ENCODE measurements around the gene PCDH1. TPM values are rescaled to one million over a fixed set of nuclear protein-coding genes. Genes with fewer than 3 reads are reported as not detected.

The PCDH1 gene
- total and polyA plus RNA-seq, 11 donors = 10.2 to 106 (median 19.2) TPM

DNA sequence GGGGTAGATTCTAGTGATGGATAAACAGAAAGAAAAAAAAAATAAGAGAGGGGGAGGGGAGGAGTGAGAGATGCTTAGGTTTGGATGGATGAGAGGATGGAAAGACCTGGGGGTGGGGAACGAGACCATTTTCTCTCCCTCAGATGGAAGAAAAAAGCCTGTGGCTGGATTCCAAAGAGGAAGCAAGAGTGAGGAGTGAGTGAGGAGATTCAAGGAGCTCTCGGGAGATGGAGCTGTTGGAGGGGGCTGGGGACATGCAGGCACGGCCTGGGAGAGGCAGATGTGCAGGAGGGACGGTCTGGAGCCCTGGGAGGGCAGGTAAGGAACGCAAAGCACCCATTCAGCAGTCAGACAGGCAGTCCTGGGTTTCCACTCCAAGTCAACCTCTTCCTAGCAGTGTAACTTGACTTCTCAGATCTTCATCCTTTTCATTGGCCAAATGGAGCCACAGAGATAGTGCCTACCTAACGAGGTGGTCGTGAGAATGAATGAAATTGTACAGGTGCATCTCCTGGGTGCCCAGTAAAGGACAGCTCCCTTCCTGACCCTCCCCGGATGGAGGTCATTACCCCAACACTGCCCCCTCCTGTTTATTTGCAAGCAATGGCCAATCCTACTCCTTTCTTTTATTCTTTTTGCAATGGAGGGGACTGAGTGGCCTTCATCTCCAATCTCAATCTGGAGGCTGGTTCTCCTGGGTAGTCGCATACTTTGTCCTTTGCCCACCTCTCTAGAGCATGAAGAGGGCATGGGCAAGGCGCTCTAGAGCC is 52.2 kb downstream of the PCDH1 start:
- ATAC-seq = peak in 1 of 4 donors; percentile 17
- Histone ChIP-seq H3K36me3 (no peaks in the 10 kb centered on the region), H3K9me3 (no peaks in the 10 kb centered on the region), H3K4me3 (no peak overlapping the region), H3K27me3 (no peaks in the 10 kb centered on the region), H3K4me1 (peaks cover 0 to 42% (median 15%) of the 10 kb centered on the region in 12 donors), H3K27ac (peak overlapping the region in 9 of 12 donors; percentile 33 to 71 (median 49))
- TF ChIP-seq, protein P1, sequence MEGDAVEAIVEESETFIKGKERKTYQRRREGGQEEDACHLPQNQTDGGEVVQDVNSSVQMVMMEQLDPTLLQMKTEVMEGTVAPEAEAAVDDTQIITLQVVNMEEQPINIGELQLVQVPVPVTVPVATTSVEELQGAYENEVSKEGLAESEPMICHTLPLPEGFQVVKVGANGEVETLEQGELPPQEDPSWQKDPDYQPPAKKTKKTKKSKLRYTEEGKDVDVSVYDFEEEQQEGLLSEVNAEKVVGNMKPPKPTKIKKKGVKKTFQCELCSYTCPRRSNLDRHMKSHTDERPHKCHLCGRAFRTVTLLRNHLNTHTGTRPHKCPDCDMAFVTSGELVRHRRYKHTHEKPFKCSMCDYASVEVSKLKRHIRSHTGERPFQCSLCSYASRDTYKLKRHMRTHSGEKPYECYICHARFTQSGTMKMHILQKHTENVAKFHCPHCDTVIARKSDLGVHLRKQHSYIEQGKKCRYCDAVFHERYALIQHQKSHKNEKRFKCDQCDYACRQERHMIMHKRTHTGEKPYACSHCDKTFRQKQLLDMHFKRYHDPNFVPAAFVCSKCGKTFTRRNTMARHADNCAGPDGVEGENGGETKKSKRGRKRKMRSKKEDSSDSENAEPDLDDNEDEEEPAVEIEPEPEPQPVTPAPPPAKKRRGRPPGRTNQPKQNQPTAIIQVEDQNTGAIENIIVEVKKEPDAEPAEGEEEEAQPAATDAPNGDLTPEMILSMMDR (IDR thresholded peaks at IDR 0.05) = peak in 9 of 12 donors; percentile 12 to 49 (median 30)
- no peak for TF ChIP-seq POLR2A (IDR thresholded peaks at IDR 0.05)
- DNase-seq = no peak
- WGBS, 4 donors = 35 to 41% (median 37%) methylated on average over 10 of the region's 10 CpGs
- intact Hi-C loops (cut with DNase I) = no loop called here

DNA sequence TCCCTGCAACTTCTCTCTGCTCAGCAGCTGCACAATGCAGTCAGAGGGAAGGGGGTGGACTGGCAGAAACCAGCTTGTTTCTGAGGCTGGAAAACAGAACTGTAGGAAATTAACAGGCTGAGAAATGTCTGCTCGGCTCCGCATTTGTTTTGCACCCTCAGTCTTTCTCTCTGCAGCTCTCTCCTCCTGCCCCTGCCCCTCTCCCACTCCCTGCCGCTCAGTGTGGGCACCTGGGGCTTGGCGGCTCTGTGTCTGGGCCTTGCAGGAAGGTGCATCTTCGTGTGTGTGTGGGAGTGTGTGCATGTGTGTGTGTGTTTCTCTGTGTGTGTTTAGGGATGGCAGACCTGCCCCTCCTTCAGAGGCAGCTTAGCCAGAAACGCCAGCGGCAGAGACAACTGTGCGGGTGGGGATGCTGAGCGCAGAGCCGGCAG is 53.0 kb downstream of the PCDH1 start:
- ATAC-seq = no peak
- Histone ChIP-seq H3K9me3 (no peaks in the 10 kb centered on the region), H3K4me3 (no peak overlapping the region), H3K27me3 (no peaks in the 10 kb centered on the region), H3K36me3 (no peaks in the 10 kb centered on the region), H3K4me1 (peaks cover 0 to 42% (median 15%) of the 10 kb centered on the region in 12 donors), H3K27ac (peak overlapping the region in 1 of 12 donors; percentile 71)
- intact Hi-C loops (cut with DNase I) = no loop called here
- TF ChIP-seq, protein P1 (IDR thresholded peaks at IDR 0.05) = no peak
- TF ChIP-seq POLR2A (IDR thresholded peaks at IDR 0.05) = no peak
- WGBS, 4 donors = 47 to 49% (median 48%) methylated on average over 10 of the region's 10 CpGs
- no peak for DNase-seq

DNA sequence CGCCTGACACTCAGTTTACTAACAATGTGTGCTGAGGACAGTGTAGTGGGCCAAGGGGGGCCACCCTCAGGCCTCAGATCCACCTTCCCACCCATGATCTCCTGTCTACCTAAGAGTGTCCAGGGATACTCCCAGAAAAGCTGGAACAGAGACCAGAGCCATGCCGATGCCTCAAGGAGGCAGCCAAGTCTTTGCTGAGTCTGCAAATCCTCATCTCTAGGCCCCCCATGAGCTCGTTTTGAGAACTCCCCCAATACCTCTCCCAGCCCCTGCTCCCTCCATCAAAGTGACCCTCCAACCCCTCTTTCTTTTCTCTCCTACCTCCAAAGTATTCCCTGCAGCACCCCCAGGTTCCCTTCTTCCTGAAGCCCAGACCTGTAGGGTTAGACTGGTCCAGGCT is 53.5 kb downstream of the PCDH1 start:
- Histone ChIP-seq H3K4me1 (peaks cover 0 to 42% (median 14%) of the 10 kb centered on the region in 12 donors), H3K27ac (no peak overlapping the region), H3K36me3 (no peaks in the 10 kb centered on the region), H3K9me3 (no peaks in the 10 kb centered on the region), H3K4me3 (no peak overlapping the region), H3K27me3 (peaks cover 0 to 1% (median 0%) of the 10 kb centered on the region in 9 donors)
- 70 to 79% (median 76%) methylated on average over 3 of the region's 3 CpGs for WGBS, 4 donors
- TF ChIP-seq, protein P1 (IDR thresholded peaks at IDR 0.05) = no peak
- no peak for TF ChIP-seq POLR2A (IDR thresholded peaks at IDR 0.05)
- ATAC-seq = no peak
- no peak for DNase-seq
- intact Hi-C loops (cut with DNase I) = loop anchor here in 1 of 10 donors (5.0 kb wide), 1 partner anchor 48 kb away; no protein-coding TSS in a partner anchor

DNA sequence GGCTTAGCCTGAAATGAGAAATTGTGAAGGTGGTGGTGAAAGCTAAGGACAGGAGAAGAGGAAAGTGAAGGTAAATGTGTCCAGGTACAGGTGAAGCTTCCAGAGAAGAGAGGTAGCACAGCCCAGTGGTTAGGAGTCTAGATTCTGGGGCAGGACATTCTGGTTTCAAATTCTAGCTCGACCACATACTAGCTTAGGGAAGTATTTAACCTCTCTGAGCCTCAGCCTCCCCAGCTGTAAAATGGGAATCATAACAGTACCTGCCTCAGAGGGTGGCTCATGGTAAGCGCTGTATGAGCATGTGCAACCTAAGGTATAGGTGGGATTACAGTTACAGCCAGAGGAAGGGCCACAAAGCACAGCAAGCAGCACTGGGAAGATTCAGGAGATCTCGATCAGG is 55.2 kb downstream of the PCDH1 start:
- intact Hi-C loops (cut with DNase I) = loop anchor here in 1 of 10 donors (5.0 kb wide), 1 partner anchor 49 kb away; no protein-coding TSS in a partner anchor
- Histone ChIP-seq H3K4me3 (no peak overlapping the region), H3K4me1 (peaks cover 0 to 42% (median 12%) of the 10 kb centered on the region in 12 donors), H3K27ac (peak overlapping the region in 10 of 12 donors; percentile 52 to 78 (median 64)), H3K9me3 (no peaks in the 10 kb centered on the region), H3K27me3 (peaks cover 0 to 3% (median 0%) of the 10 kb centered on the region in 9 donors), H3K36me3 (no peaks in the 10 kb centered on the region)
- 80 to 93% (median 88%) methylated on average over 2 to 3 of the region's 3 CpGs for WGBS, 4 donors
- no peak for TF ChIP-seq POLR2A (IDR thresholded peaks at IDR 0.05)
- TF ChIP-seq, protein P1 (IDR thresholded peaks at IDR 0.05) = no peak
- ATAC-seq (no peak), DNase-seq (no peak)

Data from heart left ventricle (tissue), 16 donors.